Bronchial epithelial cell (primary cell): ENCODE measurements around the gene UBE2L6. TPM values are rescaled to one million over a fixed set of nuclear protein-coding genes. Genes with fewer than 3 reads are reported as not detected.

ENCODE experiments used
- DNase-seq: peaks from one replicate; pipeline ENCODE4 v3.0.0-alpha.2; 2010; ENCODE audit warnings: low read depth
- FAIRE-seq: peaks from 2 replicates; lab custom pipeline; 2011; peaks lifted over from hg19 to GRCh38; lab: Jason Lieb, UNC
- H3K27me3 ChIP-seq: 2 replicates; pipeline ENCODE4 v1.5.1; 2011; ENCODE audit warnings: low read length; ENCODE audit not compliant: control insufficient read depth, insufficient read depth
- H3K36me3 ChIP-seq: 2 replicates; pipeline ENCODE4 v1.5.1; 2011; ENCODE audit warnings: low read length; ENCODE audit not compliant: control insufficient read depth, insufficient read depth
- H3K4me3 ChIP-seq: 2 replicates; pipeline ENCODE4 v1.5.1; 2011; ENCODE audit warnings: mild to moderate bottlenecking, low read depth, low read length, control low read depth
- CTCF ChIP-seq: IDR thresholded peaks from 2 replicates; pipeline ENCODE4 v1.5.1; 2011; ENCODE audit warnings: mild to moderate bottlenecking, moderate library complexity, low read length, control low read depth, inconsistent platforms; ENCODE audit not compliant: insufficient read depth, severe bottlenecking
- total RNA-seq: library from RNA; depleted of rRNA; stranded (reverse); fragments of >200 nt; gene quantifications from 2 replicates; pipeline ENCODE4 v1.2.1, GENCODE V29; 2014

The UBE2L6 gene
- total RNA-seq, 1 donor from 2014 or later, result 7.4 TPM

- DNase-seq (no peak), FAIRE-seq (no peak)
- Histone ChIP-seq H3K4me3 (no peak overlapping the region), H3K27me3 (peaks cover under 1% of the 10 kb centered on the region), H3K36me3 (no peaks in the 10 kb centered on the region)
- no peak for TF ChIP-seq CTCF
Measured at GRCh38 chr11:57508341-57509170, 58.9 kb downstream of the UBE2L6 start.

GRCh38 chr11:57506522-57506921 lies 61.0 kb downstream of the UBE2L6 start:
- H3K27me3 ChIP-seq, result no peaks in the 10 kb centered on the region
- DNase-seq, result no peak
- no peak overlapping the region for H3K4me3 ChIP-seq
- FAIRE-seq, result no peak
- no peaks in the 10 kb centered on the region for H3K36me3 ChIP-seq
- no peak for TF ChIP-seq CTCF

- DNase-seq (no peak), FAIRE-seq (no peak)
- TF ChIP-seq CTCF, result no peak
- Histone ChIP-seq H3K27me3 (no peaks in the 10 kb centered on the region), H3K4me3 (no peak overlapping the region), H3K36me3 (no peaks in the 10 kb centered on the region)
Measured at GRCh38 chr11:57504511-57504910, 63.0 kb downstream of the UBE2L6 start.

GRCh38 chr11:57502870-57503269 lies 64.6 kb downstream of the UBE2L6 start:
- no peak for TF ChIP-seq CTCF
- H3K27me3 ChIP-seq, result no peaks in the 10 kb centered on the region
- DNase-seq (no peak), FAIRE-seq (no peak)
- no peak overlapping the region for H3K4me3 ChIP-seq
- no peaks in the 10 kb centered on the region for H3K36me3 ChIP-seq

- FAIRE-seq (no peak), DNase-seq (no peak)
- no peak overlapping the region for H3K4me3 ChIP-seq
- no peaks in the 10 kb centered on the region for H3K27me3 ChIP-seq
- no peaks in the 10 kb centered on the region for H3K36me3 ChIP-seq
- no peak for TF ChIP-seq CTCF
Measured at GRCh38 chr11:57502376-57502775, 65.1 kb downstream of the UBE2L6 start.
